Activated effector memory CD4-positive, alpha-beta T cell treated with anti-CD3 and anti-CD28 coated beads, Interleukin-2, amount 50 U/mL, for 16 hours (primary cell): ENCODE measurements around the gene CGA.

Experiments used
- DNase-seq: peaks from one replicate; pipeline ENCODE4 v3.0.0-alpha.2; 2020

The CGA gene

GRCh38 chr6:87082160-87082721, 12.7 kb downstream of the CGA start:
- no peak for DNase-seq

GRCh38 chr6:87078983-87079616, 15.8 kb downstream of the CGA start:
- peak; percentile 82 for DNase-seq

- DNase-seq, result no peak
These were observed 19.7 kb downstream of the CGA start for GRCh38 chr6:87075168-87075567.

GRCh38 chr6:87074101-87074621, 20.7 kb downstream of the CGA start:
- no peak for DNase-seq

- no peak for DNase-seq
These were observed 23.2 kb downstream of the CGA start for GRCh38 chr6:87071683-87072082.

GRCh38 chr6:87070741-87071140, 24.2 kb downstream of the CGA start:
- no peak for DNase-seq

- DNase-seq, result no peak
These were observed 26.1 kb downstream of the CGA start for GRCh38 chr6:87068795-87069194.

GRCh38 chr6:87066449-87067333, 28.2 kb downstream of the CGA start:
- no peak for DNase-seq

- DNase-seq, result no peak
These were observed 29.8 kb downstream of the CGA start for GRCh38 chr6:87065117-87065516.

GRCh38 chr6:87059943-87060342, 35.0 kb downstream of the CGA start:
- DNase-seq, result no peak

GRCh38 chr6:87054143-87054833, 40.6 kb downstream of the CGA start:
- DNase-seq, result no peak

- no peak for DNase-seq
These were observed 41.6 kb downstream of the CGA start for GRCh38 chr6:87053312-87053711.

GRCh38 chr6:87049779-87050178, 45.1 kb downstream of the CGA start:
- DNase-seq, result no peak

GRCh38 chr6:87045521-87046075, 49.3 kb downstream of the CGA start:
- DNase-seq, result no peak

- DNase-seq, result no peak
These were observed 54.2 kb downstream of the CGA start for GRCh38 chr6:87040729-87041128.
